Glomerular visceral epithelial cell (primary cell): ENCODE measurements around the gene WIF1.

Experiments used
- DNase-seq: peaks from one replicate; pipeline ENCODE4 v3.0.0-alpha.2; 2016; ENCODE audit errors: extremely low spot score

The WIF1 gene

GRCh38 chr12:65022421-65022820 lies 98.7 kb downstream of the WIF1 start:
- no peak for DNase-seq

GRCh38 chr12:65019696-65020234 lies 101.3 kb downstream of the WIF1 start:
- no peak for DNase-seq

DNA sequence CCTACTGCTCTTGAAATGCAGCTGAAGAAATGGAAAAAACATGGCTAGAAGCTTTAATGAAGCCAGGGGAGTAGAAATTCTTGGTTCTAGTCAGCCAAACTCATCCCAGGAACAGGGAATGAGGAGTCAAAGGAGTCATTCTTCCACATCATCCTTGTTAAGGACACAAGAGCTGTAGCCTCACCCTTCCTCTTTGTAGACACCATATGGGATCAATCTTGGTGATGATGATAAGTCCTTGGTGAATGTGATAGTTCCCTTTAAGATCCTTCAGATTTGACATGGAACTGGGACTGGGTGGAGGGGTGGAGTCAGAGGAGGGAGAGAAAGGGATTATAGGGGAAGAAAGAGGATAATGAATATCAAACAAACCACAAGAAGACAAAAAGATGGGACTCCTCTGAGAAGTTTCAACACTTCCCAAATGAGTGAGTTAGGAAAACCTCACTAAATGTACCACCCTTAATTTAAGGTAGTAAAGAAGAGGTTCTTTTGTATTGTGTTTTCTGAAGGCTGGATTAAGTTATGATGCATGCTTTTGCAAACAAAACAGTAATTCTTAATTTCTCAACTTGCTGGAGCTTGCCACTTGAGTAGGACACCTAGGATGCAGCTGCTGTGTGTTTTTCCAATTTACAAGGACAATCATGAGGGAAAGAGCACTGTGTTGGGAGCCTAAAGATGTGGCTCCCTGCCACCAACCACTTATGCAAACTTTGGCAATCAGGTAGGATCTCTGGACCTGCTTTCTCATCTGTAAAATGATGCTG lies 104.0 kb downstream of the WIF1 start:
- DNase-seq: no peak

- DNase-seq: no peak
These were observed 105.3 kb downstream of the WIF1 start for GRCh38 chr12:65015850-65016249.

DNA sequence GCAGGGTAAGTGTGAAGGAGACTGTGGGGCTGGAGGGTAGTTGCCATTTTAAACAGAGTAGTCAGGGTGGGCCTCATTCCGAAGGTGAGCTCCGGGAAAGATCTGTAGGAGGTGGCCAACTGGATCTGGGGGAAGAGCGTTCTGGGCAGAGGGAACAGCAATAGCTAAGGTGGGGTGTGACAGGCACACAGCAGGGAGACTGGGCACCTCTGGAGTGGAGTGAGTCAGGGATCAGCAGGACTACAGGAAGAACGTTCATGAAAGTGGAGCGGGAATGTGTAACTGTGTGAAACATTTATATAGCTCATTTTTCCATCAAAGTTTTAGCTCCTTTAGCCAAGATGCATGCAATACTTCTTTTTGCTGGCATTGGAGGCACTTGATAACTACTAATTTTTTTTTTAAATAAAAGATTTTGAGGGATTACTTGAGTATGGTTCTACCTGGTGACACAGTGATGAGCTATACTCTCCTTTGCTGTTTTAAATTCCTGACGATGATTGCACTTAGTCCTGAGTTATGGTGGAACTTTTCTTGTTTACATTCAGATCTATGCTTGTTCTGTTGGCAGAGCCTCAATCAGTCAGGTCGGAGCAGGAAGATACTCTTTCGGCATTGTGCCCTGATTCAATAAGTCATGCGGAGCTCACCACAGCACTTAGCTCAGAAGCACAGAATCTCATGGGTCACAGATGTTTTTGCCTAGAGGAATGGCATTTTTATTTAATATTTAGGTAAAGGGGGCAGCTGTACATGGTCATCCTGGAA lies 106.4 kb downstream of the WIF1 start:
- DNase-seq: no peak

- DNase-seq: no peak
These were observed 110.7 kb downstream of the WIF1 start for GRCh38 chr12:65010437-65010836.

DNA sequence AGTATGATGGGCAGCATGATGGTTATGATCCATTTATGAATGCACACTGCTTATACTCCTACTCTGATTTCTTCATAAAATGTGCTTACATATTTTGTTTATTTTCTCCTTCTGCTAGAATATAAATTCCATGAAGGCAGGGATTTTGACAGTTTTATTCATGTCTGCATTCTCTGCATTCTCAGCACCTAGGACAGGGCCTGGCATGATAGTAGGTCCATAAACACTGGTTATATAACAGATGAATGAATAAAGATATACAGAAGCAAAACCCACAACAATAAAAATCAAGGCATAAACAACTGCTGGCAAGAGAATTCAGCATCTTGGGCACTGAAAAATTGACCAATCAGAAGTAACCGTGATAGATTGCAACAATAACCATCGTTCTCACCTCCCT lies 115.4 kb downstream of the WIF1 start:
- no peak for DNase-seq

GRCh38 chr12:65004270-65004669 lies 116.8 kb downstream of the WIF1 start:
- DNase-seq: peak; percentile 48
